HG03175 (cell line): ENCODE results near the gene FAM78A.

Source experiments
- ATAC-seq: cut with Tn5 transposase; IDR thresholded peaks from one replicate; pipeline ENCODE4 v1.9.1; 2021; ENCODE audit warnings: mild to moderate bottlenecking, moderate library complexity; ENCODE audit not compliant: unreplicated experiment

Gene FAM78A, protein sequence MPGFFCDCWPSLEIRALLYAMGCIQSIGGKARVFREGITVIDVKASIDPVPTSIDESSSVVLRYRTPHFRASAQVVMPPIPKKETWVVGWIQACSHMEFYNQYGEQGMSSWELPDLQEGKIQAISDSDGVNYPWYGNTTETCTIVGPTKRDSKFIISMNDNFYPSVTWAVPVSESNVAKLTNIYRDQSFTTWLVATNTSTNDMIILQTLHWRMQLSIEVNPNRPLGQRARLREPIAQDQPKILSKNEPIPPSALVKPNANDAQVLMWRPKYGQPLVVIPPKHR

DNA sequence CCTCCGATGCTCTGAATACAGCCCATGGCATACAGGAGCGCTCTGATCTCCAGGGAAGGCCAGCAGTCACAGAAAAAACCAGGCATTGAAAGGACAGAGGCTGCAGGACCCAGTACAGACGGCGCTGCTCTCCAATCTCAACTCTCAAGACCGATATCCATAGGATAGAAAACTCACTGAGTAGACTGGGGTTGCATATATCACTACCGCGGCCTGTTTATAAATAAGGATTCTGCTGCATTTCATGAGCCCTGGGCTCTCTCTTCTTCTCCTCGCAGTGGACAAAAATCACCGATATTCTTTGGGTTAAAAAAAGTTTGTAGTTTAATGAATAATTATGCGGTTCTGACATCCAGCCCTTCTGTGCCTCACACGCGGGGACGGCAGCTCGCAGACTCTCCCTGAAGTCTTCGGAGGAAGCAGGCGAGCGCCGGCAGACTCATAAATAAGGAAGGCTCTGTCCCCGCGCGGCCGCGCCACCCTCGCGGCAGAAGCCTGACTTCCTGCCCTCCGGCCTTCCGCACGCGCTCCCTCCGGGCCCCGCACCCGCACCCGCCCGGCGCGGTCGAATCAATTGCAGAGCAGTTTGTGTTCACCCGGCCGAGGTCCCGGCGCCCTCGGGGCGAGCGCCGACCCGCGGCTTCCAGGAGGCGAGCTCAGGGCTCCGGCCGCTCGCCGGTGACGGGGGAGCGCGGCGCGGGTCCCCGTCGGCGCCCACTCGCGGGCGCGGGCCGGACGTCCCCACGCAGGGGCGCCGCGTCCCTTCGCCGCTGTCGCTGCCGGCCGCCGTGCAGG, at the start of gene FAM78A:
TSS of gene FAM78A (minus strand) at position 417 of the 795 bp plus-strand sequence. CDS start at position 86, 331 bp downstream.
- ATAC-seq: no peak

GRCh38 chr9:131324736-131325679, 48.7 kb upstream of the FAM78A start:
- no peak for ATAC-seq

GRCh38 chr9:131323629-131324028, 47.3 kb upstream of the FAM78A start:
- no peak for ATAC-seq

DNA sequence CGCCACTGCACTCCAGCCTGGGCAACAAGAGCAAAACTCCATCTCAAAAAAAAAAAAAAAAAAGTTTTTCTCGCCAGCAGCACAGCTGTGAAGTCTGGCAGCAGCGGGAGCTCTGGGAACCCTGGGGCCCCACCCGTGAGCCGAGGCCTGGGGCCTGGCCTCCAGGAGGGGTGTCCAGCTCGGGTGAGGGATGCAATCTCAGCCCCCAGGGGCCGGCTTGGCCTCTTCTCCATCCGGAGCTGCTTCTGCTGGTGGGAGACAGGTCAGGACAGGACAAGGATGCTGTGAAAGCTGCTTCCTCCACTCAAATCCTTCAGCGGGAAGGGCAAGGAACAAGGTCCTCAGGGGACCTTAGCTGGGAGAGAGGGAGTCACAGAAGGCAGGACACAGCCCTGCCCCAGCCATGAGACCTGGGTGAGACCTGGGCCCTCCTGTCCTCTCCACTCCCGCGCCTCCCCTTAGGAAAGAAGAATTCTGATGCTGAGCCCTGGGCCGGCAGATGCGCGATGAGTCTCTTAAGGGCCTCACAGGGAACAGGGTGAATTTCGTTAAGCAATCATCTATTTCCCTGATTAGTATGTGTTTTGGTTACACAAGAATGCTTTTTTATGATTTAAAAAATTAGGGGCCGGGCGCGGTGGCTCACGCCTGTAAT, 43.8 kb upstream of the FAM78A start:
- no peak for ATAC-seq

DNA sequence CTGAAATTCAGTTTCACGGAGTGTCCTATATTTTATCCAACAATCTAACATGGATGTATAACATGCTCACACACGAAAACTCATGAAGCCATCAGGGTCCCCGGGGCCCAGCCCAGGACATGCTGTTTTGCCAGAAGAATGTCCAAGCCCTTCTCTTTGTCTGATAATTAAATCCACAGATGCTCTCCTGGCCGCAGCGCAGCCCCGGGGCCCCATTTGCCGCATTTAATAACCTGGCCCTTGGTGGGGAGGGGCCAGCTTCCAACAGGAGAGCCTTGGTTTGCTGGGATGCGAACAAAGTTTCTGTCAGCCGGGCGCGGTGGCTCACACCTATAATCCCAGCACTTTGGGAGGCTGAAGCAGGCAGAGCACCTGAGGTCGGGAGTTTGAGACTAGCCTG, 43.2 kb upstream of the FAM78A start:
- ATAC-seq: no peak

DNA sequence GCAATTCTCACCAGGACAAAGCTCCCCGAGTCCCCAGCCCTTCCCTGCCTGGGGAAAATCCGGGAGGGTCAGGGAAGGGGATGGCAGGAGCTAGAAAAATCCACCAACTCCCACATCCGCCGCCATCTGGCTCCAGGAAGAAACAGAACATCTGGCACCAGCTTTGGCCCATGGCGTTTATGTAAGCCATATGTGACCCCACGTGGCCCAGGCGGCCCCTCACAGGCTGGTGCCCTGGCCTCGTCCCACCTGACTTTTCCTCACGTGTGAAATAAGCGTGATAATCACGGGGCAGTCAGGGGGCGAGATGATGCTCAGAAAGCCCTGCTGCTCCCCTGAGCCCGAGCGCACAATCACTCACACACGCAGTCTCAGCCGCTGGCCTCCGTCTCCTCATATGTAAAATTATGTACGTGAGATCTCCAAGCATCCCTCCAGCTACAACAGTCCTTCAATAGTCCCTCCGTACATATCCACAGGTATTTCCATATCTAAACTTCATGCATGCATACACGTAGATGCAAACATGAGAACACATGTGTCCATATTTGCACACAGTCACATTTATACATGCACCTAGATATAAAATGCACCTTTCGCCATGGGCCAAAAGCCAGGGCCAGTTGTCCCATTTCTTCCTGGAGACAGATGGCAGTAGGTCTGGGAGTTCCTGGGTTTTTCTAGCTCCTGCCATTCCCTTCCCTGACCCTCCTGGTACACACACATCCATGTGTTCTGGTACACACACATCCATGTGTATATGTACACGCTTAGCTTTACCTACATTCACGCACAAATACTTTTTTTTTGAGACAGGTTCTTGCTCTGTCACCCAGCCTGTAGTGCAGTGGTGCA, 42.1 kb upstream of the FAM78A start:
- ATAC-seq: no peak

GRCh38 chr9:131312822-131313770, 36.8 kb upstream of the FAM78A start:
- ATAC-seq: no peak

- no peak for ATAC-seq
Observed at GRCh38 chr9:131312246-131312645, 35.9 kb upstream of the FAM78A start.

DNA sequence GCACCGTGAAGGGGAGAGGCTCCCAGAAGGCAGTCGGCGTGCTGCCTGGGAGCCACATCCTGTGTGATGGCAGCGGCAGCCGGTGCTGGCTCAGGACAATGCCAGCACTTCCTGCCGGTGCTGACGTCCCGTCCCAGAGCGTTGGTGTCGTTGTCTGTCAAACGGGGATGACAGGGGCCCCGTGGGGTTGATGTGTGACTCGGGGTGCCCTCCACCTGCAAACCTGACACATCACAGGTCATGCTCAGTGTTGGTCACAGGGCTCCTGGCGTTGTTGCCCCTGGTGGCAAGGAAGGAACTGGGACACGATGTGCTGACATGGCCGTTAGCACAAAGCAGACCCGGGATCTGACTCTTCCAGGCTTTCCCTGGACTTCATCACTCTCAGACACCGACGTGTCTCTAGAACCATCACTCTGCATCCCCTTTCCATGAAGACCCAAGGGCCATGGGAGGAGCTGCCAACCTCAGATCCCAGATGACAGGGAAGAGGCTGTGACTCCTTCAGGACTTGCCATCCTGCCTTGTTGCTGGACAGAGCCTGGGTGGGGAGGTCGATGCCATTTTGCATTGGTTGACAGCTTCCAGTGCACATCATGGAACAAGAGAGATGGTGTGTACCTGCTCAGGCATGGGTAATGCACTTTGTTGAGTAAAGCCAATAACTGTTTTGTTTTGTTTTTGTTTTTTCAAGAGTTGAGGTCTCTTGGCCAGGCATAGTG, 34.7 kb upstream of the FAM78A start:
- ATAC-seq: no peak

GRCh38 chr9:131309530-131310276, 33.4 kb upstream of the FAM78A start:
- ATAC-seq: no peak

DNA sequence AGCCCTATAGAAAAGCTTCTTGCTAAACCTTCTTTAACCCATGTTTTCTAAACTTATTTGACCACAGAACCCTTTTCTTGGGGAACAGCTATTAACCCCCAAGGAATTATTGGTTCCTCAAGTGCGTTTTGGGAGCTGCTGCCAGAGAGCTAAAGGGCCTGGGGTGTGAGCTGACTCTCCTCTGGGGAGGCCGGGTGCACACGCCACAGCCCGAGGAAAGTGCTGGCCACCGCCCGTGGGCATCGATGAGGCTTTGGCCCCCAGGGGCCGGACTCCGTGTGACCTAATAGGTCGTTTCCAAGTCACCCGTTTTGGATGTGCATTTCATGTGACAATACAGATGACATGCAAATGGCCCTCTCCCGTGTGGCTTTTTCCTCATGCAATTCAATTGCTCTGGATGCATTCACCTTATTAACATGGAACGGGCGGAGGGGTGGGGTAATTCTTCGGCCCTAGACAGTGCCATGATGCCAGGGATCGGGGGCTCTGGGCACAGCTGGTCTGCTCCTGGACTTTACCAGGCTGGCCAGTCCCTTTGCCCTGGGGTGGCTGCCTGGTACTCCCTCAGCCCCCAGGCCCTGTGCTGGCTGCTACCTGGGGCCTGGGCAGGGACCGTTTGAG, 32.7 kb upstream of the FAM78A start:
- ATAC-seq: no peak

- ATAC-seq: no peak
Observed at GRCh38 chr9:131308452-131308851, 32.1 kb upstream of the FAM78A start.

DNA sequence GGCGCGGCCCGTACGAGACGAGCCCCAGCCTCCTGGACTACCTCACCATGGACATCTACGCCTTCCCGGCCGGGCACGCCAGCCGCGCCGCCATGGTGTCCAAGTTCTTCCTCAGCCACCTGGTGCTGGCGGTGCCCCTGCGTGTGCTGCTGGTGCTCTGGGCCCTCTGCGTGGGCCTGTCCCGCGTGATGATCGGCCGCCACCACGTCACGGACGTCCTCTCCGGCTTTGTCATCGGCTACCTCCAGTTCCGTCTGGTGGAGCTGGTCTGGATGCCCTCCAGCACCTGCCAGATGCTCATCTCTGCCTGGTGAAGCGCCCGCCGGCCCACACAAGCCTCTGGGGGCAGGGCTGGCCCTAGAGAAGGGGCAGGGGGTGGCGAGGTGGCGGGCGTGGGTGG, 31.7 kb upstream of the FAM78A start:
- ATAC-seq: no peak

GRCh38 chr9:131306397-131307004, 30.2 kb upstream of the FAM78A start:
- no peak for ATAC-seq

DNA sequence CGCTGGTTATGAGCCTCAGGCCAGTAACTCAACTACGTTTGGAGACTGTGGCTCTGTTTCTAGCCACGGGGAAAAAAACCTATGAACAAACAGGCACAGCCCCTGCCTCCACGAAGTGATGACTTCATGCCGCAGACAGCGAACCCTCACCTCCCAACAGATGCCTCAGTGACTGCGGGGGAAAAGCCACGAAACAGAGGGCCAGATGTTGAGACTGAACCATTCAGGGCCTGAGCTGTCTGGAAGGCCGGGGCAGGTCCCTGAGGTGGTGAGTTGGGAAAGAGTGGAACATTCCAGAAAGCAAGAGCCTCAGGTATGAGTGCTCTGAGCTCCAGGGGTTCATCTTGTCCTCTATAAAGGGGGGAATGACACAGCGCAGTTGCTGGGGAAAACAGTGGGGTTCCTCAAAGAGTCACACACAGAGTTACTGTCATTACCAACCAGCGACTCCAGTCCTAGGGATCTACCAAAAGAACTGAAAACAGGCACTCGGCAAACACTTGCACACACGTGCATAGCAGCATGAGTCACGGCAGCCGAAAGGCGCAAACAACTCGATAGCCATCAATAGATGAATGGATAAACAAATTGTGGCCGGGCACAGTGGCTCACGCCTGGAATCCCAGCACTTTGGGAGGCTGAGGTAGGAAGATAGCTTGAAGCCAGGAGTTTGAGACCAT, 28.5 kb upstream of the FAM78A start:
- no peak for ATAC-seq
